Measurements from ENCODE around the gene DPP6.

DNA sequence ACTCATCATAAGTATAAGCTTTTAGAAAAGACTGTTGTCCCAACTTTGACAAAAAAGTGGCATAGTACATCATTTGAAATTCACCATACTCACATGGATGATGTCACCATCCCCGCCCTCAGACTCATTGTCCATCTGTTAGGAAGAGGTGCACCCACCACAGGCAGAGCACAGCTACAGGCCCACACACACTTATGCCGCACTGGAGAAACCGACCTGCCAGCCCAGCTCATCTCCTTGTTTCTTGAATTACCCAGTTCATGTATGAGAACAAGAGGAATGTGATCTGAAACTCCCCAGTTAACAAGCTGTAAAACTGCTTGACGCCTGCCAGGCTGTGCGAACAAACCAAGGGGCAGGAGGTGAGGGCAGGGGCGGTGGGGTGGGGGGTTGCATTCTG is 312.0 kb downstream of the DPP6 start:
- TF ChIP-seq, protein P1, sequence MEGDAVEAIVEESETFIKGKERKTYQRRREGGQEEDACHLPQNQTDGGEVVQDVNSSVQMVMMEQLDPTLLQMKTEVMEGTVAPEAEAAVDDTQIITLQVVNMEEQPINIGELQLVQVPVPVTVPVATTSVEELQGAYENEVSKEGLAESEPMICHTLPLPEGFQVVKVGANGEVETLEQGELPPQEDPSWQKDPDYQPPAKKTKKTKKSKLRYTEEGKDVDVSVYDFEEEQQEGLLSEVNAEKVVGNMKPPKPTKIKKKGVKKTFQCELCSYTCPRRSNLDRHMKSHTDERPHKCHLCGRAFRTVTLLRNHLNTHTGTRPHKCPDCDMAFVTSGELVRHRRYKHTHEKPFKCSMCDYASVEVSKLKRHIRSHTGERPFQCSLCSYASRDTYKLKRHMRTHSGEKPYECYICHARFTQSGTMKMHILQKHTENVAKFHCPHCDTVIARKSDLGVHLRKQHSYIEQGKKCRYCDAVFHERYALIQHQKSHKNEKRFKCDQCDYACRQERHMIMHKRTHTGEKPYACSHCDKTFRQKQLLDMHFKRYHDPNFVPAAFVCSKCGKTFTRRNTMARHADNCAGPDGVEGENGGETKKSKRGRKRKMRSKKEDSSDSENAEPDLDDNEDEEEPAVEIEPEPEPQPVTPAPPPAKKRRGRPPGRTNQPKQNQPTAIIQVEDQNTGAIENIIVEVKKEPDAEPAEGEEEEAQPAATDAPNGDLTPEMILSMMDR (IDR thresholded peaks at IDR 0.05) = no peak
- no peak for TF ChIP-seq POLR2A (IDR thresholded peaks at IDR 0.05)
